Type B pancreatic cell (in vitro differentiated cells): ENCODE measurements around the gene TBX4. TPM values are rescaled to one million over a fixed set of nuclear protein-coding genes. Genes with fewer than 3 reads are reported as not detected.
A peak's percentile ranks its signal among the peaks of the same experiment; 100 is the strongest.

Source experiments
- DNase-seq: peaks from one replicate; pipeline ENCODE4 v3.0.0; 2021; ENCODE audit warnings: mixed read lengths; ENCODE audit not compliant: unreplicated experiment; ENCODE audit errors: extremely low spot score
- H3K27ac Mint-ChIP-seq: 2 replicates; pipeline ENCODE4 v1.8.0; 2021; ENCODE audit warnings: mild to moderate bottlenecking, mixed read lengths
- H3K27me3 Mint-ChIP-seq: 2 replicates; pipeline ENCODE4 v1.8.0; 2021; ENCODE audit warnings: mixed read lengths
- H3K36me3 Mint-ChIP-seq: 2 replicates; pipeline ENCODE4 v1.8.0; 2021; ENCODE audit warnings: mixed read lengths
- H3K4me1 Mint-ChIP-seq: one replicate; pipeline ENCODE4 v1.8.0; 2021; ENCODE audit warnings: mixed read lengths; ENCODE audit not compliant: unreplicated experiment
- H3K4me3 Mint-ChIP-seq: 2 replicates; pipeline ENCODE4 v1.8.0; 2021; ENCODE audit warnings: mild to moderate bottlenecking, mixed read lengths
- H3K9me3 Mint-ChIP-seq: 2 replicates; pipeline ENCODE4 v1.8.0; 2021; ENCODE audit warnings: mixed read lengths
- CTCF ChIP-seq: fragments of 200-600 bp; sonication (generic); conservative IDR thresholded peaks from 2 replicates; pipeline ENCODE4 v1.5.0; 2021; ENCODE audit warnings: antibody characterized with exemption, mild to moderate bottlenecking
- total RNA-seq: library from RNA; stranded (reverse); gene quantifications from 2 replicates; pipeline ENCODE4 v1.2.1, GENCODE V29; 2021; ENCODE audit warnings: low replicate concordance

TBX4 gene
- total RNA-seq, 1 donor from 2014 or later = 1.8 TPM

GRCh38 chr17:61455324-61456060 lies 3.3 kb downstream of the TBX4 start:
- Mint-ChIP-seq H3K36me3 (no peaks in the 10 kb centered on the region), H3K4me3 (peak overlapping the region; percentile 72), H3K27ac (no peak overlapping the region), H3K9me3 (peaks cover under 1% of the 10 kb centered on the region), H3K4me1 (peaks cover 15% of the 10 kb centered on the region), H3K27me3 (peaks cover 86% of the 10 kb centered on the region)
- no peak for TF ChIP-seq CTCF
- DNase-seq = peak; percentile 64

- TF ChIP-seq CTCF = no peak
- Mint-ChIP-seq H3K4me1 (peaks cover 22% of the 10 kb centered on the region), H3K27me3 (peaks cover 86% of the 10 kb centered on the region), H3K36me3 (no peaks in the 10 kb centered on the region), H3K4me3 (no peak overlapping the region), H3K27ac (no peak overlapping the region), H3K9me3 (peaks cover 4% of the 10 kb centered on the region)
- DNase-seq = peak; percentile 68
Measured at GRCh38 chr17:61456061-61456681, 3.9 kb downstream of the TBX4 start.

GRCh38 chr17:61456688-61457225 lies 4.5 kb downstream of the TBX4 start:
- H3K27me3 Mint-ChIP-seq = peaks cover 90% of the 10 kb centered on the region
- DNase-seq = no peak
- no peak overlapping the region for H3K27ac Mint-ChIP-seq
- H3K9me3 Mint-ChIP-seq = peaks cover 4% of the 10 kb centered on the region
- H3K36me3 Mint-ChIP-seq = no peaks in the 10 kb centered on the region
- H3K4me1 Mint-ChIP-seq = peaks cover 28% of the 10 kb centered on the region
- no peak for TF ChIP-seq CTCF
- H3K4me3 Mint-ChIP-seq = peak overlapping the region; percentile 84

- Mint-ChIP-seq H3K36me3 (no peaks in the 10 kb centered on the region), H3K4me1 (peaks cover 31% of the 10 kb centered on the region), H3K9me3 (peaks cover 4% of the 10 kb centered on the region), H3K4me3 (peak overlapping the region; percentile 84), H3K27me3 (peaks cover 93% of the 10 kb centered on the region), H3K27ac (peak overlapping the region; percentile 10)
- no peak for TF ChIP-seq CTCF
- peak; percentile 64 for DNase-seq
Measured at GRCh38 chr17:61457226-61457983, 5.2 kb downstream of the TBX4 start.

GRCh38 chr17:61458000-61458399 lies 5.8 kb downstream of the TBX4 start:
- H3K9me3 Mint-ChIP-seq = peaks cover 4% of the 10 kb centered on the region
- no peak for DNase-seq
- H3K4me1 Mint-ChIP-seq = peaks cover 36% of the 10 kb centered on the region
- TF ChIP-seq CTCF = no peak
- no peak overlapping the region for H3K27ac Mint-ChIP-seq
- peaks cover 93% of the 10 kb centered on the region for H3K27me3 Mint-ChIP-seq
- peaks cover 4% of the 10 kb centered on the region for H3K36me3 Mint-ChIP-seq
- H3K4me3 Mint-ChIP-seq = peak overlapping the region; percentile 60
